ENCODE measurements around the gene FLVCR2. TPM values are rescaled to one million over a fixed set of nuclear protein-coding genes. Genes with fewer than 3 reads are reported as not detected.

Gene FLVCR2
- total and polyA plus RNA-seq, 2 donors (not counting 1 experiment from before 2014, with no cell fraction given) = 0.31 to 1.6 TPM

- no peak overlapping the region for H2AFZ ChIP-seq (ENCODE audit: insufficient read depth, low read depth, low read length, poor library complexity, severe bottlenecking)
- Mint-ChIP-seq H3K4me3 (no peak overlapping the region), H3K27ac (no peak overlapping the region), H3K27me3 (no peaks in the 10 kb centered on the region), H3K9me3 (ENCODE audit: insufficient read depth) (no peaks in the 10 kb centered on the region), H3K4me1 (no peaks in the 10 kb centered on the region)
- ChIA-PET CTCF (interaction anchor here (1.3 kb wide), 1 partner anchor 9 kb away, joined by 4 read pairs; no protein-coding TSS in a partner anchor), POLR2A (no interaction called here)
- H4K20me1 ChIP-seq (ENCODE audit: control insufficient read depth, insufficient read depth, low read length, poor library complexity, severe bottlenecking) = no peaks in the 10 kb centered on the region
- no peak overlapping the region for H3K27ac ChIP-seq (ENCODE audit: low read length in 2 of 2)
- DNase-seq = no peak
- no peaks in the 10 kb centered on the region for H3K79me2 ChIP-seq (ENCODE audit: control insufficient read depth, insufficient read depth, low read length)
- no peak for ATAC-seq (ENCODE audit: low read depth)
- H3K36me3 ChIP-seq (replicated peaks in 1 of 2; ENCODE audit: control extremely low read depth in 1 of 2, control insufficient read depth in 1 of 2, extremely low read depth in 1 of 2, insufficient read depth in 2 of 2, low read length in 1 of 2) = peaks cover 0 to 18% of the 10 kb centered on the region in 2 experiments
- intact Hi-C loops (cut with micrococcal nuclease) = no loop called here
- no peak overlapping the region for H3K4me2 ChIP-seq (replicated peaks; ENCODE audit: low read depth, low read length, poor library complexity, severe bottlenecking)
- H3K4me3 ChIP-seq (ENCODE audit: control extremely low read depth in 1 of 5, extremely low read depth in 1 of 5, insufficient read depth in 1 of 5, low read depth in 2 of 5, low read length in 4 of 5) = no peak overlapping the region
- no peaks in the 10 kb centered on the region for H3K9me3 ChIP-seq (ENCODE audit: control extremely low read depth in 1 of 3, control insufficient read depth in 2 of 3, insufficient read depth in 1 of 3, low read length in 2 of 3)
- no peaks in the 10 kb centered on the region for H3K4me1 ChIP-seq (ENCODE audit: control insufficient read depth in 2 of 2, insufficient read depth in 2 of 2, low read length in 2 of 2)
- no peaks in the 10 kb centered on the region for H3K27me3 ChIP-seq (replicated peaks in 1 of 4; ENCODE audit: control extremely low read depth in 1 of 4, control insufficient read depth in 3 of 4, insufficient read depth in 4 of 4, low read length in 3 of 4)
- no peak overlapping the region for H3K9ac ChIP-seq (ENCODE audit: low read length)
- TF ChIP-seq CTCF (IDR thresholded peaks at IDR 0.05) (no peak), EZH2 (IDR thresholded peaks at IDR 0.05; ENCODE audit: borderline replicate concordance, insufficient read depth, low read depth, low read length, poor library complexity, severe bottlenecking) (no peak)
Observed at GRCh38 chr14:75645056-75645455, 66.6 kb downstream of the FLVCR2 start.

GRCh38 chr14:75646762-75647161 lies 68.3 kb downstream of the FLVCR2 start:
- H4K20me1 ChIP-seq (ENCODE audit: control insufficient read depth, insufficient read depth, low read length, poor library complexity, severe bottlenecking) = no peaks in the 10 kb centered on the region
- WGBS (ENCODE audit: insufficient coverage) = 98% methylated on average over 4 of the region's 6 CpGs
- no peak overlapping the region for H2AFZ ChIP-seq (ENCODE audit: insufficient read depth, low read depth, low read length, poor library complexity, severe bottlenecking)
- H3K9me3 Mint-ChIP-seq (ENCODE audit: insufficient read depth) = no peaks in the 10 kb centered on the region
- no peaks in the 10 kb centered on the region for H3K4me1 Mint-ChIP-seq
- no peak overlapping the region for H3K4me3 ChIP-seq (ENCODE audit: control extremely low read depth in 1 of 5, extremely low read depth in 1 of 5, insufficient read depth in 1 of 5, low read depth in 2 of 5, low read length in 4 of 5)
- H3K79me2 ChIP-seq (ENCODE audit: control insufficient read depth, insufficient read depth, low read length) = no peaks in the 10 kb centered on the region
- ChIA-PET CTCF (interaction anchor here (1.7 to 2.4 kb wide), 2 partner anchors 10 to 69 kb away, joined by 8 to 11 read pairs; partner anchors contain the start of gene FLVCR2), POLR2A (no interaction called here)
- no peaks in the 10 kb centered on the region for H3K27me3 Mint-ChIP-seq
- DNase-seq (no peak), ATAC-seq (ENCODE audit: low read depth) (no peak)
- H3K9ac ChIP-seq (ENCODE audit: low read length) = no peak overlapping the region
- no peak overlapping the region for H3K27ac Mint-ChIP-seq
- H3K4me2 ChIP-seq (replicated peaks; ENCODE audit: low read depth, low read length, poor library complexity, severe bottlenecking) = no peak overlapping the region
- intact Hi-C loops (cut with micrococcal nuclease) = no loop called here
- no peaks in the 10 kb centered on the region for H3K9me3 ChIP-seq (ENCODE audit: control extremely low read depth in 1 of 3, control insufficient read depth in 2 of 3, insufficient read depth in 1 of 3, low read length in 2 of 3)
- H3K4me1 ChIP-seq (ENCODE audit: control insufficient read depth in 2 of 2, insufficient read depth in 2 of 2, low read length in 2 of 2) = no peaks in the 10 kb centered on the region
- no peak overlapping the region for H3K27ac ChIP-seq (ENCODE audit: low read length in 2 of 2)
- H3K4me3 Mint-ChIP-seq = no peak overlapping the region
- TF ChIP-seq EZH2 (IDR thresholded peaks at IDR 0.05; ENCODE audit: borderline replicate concordance, insufficient read depth, low read depth, low read length, poor library complexity, severe bottlenecking) (no peak), CTCF (IDR thresholded peaks at IDR 0.05) (no peak)
- peaks cover 0 to 32% of the 10 kb centered on the region in 2 experiments for H3K36me3 ChIP-seq (replicated peaks in 1 of 2; ENCODE audit: control extremely low read depth in 1 of 2, control insufficient read depth in 1 of 2, extremely low read depth in 1 of 2, insufficient read depth in 2 of 2, low read length in 1 of 2)
- H3K27me3 ChIP-seq (replicated peaks in 1 of 4; ENCODE audit: control extremely low read depth in 1 of 4, control insufficient read depth in 3 of 4, insufficient read depth in 4 of 4, low read length in 3 of 4) = no peaks in the 10 kb centered on the region
